Myocyte (in vitro differentiated cells): Measurements from ENCODE around the gene DNAH2. TPM values are rescaled to one million over a fixed set of nuclear protein-coding genes. Genes with fewer than 3 reads are reported as not detected.

ENCODE experiments used
- DNase-seq: peaks from one replicate; pipeline ENCODE4 v3.0.0-alpha.2; 2012; ENCODE audit warnings: low read depth
- total RNA-seq: library from RNA; depleted of rRNA; stranded (reverse); fragments of >200 nt; gene quantifications from 2 replicates; pipeline ENCODE4 v1.2.3, GENCODE V29; 2014

Gene DNAH2
- total RNA-seq, 1 donor from 2014 or later = 0.11 TPM

GRCh38 chr17:7849130-7849750, 131.7 kb downstream of the DNAH2 start:
- DNase-seq = no peak

DNA sequence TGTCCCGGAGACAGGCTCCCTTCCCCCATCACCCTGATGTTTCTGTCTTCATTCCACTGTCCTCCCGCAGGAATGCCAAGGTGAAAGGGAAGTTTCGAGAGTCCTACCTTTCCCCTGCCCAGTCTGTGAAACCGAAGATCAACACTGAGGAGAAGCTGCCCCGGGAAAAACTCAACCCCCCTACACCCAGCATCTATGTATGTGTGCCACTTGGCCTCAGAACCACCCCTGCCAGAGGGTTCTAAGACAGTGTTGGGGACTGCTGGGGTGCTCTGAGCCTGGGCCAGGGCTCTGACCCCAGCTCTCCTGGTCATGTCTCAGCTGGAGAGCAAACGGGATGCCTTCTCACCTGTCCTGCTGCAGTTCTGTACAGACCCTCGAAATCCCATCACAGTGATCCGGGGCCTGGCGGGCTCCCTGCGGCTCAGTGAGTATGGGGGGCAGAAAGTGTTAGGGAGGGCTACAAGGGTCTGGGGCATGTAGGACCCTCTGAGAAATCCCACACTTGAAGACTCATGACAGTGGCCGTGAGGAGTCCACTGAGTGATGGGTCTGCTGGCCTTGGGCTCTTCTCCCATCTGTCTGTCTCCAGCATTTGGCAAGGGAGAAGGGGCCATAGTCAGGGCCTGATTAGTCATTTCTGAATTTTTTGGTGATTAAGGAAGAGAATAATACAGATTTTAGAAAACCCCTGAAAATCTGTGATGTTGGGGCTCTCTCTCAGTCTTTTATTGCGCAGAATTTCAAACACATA, 132.4 kb downstream of the DNAH2 start:
- no peak for DNase-seq

- no peak for DNase-seq
These were observed 133.3 kb downstream of the DNAH2 start for GRCh38 chr17:7850701-7851437.

GRCh38 chr17:7851438-7852261, 134.1 kb downstream of the DNAH2 start:
- DNase-seq = peak; percentile 74

DNA sequence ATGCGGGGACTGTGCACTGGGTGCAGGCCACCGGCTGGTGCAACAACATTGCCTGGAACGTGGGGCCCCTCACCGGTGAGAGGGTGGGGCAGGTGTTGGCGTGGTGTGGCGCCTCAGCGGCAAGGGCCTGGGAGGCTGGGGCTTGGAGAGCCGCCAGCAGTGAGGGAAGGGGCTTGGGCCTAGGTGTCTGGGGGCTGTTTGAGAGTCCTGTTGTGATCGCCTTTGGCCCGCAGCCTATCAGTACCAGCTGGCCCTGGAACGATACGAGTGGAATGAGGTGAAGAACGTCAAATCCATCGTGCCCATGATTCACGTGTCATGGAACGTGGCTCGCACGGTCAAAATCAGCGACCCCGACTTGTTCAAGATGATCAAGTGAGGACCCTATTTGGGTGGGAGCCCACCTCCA, 134.7 kb downstream of the DNAH2 start:
- DNase-seq = no peak

DNA sequence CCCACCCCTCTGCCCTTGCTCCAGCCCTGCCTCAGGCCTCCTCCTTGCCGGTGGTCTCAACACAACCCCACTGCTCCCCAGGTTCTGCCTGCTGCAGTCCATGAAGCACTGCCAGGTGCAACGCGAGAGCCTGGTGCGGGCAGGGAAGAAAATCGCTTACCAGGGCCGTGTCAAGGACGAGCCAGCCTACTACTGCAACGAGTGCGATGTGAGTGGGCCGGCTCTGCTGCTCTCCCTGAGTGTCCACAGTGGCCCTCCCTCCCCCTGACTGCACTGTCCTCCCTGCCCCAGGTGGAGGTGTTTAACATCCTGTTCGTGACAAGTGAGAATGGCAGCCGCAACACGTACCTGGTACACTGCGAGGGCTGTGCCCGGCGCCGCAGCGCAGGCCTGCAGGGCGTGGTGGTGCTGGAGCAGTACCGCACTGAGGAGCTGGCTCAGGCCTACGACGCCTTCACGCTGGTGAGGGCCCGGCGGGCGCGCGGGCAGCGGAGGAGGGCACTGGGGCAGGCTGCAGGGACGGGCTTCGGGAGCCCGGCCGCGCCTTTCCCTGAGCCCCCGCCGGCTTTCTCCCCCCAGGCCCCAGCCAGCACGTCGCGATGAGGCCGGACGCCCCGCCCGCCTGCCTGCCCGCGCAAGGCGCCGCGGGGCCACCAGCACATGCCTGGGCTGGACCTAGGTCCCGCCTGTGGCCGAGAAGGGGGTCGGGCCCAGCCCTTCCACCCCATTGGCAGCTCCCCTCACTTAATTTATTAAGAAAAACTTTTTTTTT, 135.6 kb downstream of the DNAH2 start:
- no peak for DNase-seq

- DNase-seq = no peak
These were observed 136.1 kb downstream of the DNAH2 start for GRCh38 chr17:7853691-7854038.

DNA sequence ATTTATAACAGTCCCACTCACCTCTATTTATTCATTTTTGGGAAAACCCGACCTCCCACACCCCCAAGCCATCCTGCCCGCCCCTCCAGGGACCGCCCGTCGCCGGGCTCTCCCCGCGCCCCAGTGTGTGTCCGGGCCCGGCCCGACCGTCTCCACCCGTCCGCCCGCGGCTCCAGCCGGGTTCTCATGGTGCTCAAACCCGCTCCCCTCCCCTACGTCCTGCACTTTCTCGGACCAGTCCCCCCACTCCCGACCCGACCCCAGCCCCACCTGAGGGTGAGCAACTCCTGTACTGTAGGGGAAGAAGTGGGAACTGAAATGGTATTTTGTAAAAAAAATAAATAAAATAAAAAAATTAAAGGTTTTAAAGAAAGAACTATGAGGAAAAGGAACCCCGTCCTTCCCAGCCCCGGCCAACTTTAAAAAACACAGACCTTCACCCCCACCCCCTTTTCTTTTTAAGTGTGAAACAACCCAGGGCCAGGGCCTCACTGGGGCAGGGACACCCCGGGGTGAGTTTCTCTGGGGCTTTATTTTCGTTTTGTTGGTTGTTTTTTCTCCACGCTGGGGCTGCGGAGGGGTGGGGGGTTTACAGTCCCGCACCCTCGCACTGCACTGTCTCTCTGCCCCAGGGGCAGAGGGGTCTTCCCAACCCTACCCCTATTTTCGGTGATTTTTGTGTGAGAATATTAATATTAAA, 136.7 kb downstream of the DNAH2 start:
- DNase-seq = no peak

GRCh38 chr17:7854851-7855659, 137.5 kb downstream of the DNAH2 start, which contains the start of gene TMEM88:
TMEM88 (plus strand) TSS chr17:7855066; CDS start chr17:7855075, 9 bp downstream.
- DNase-seq = no peak

- DNase-seq = no peak
These were observed 138.1 kb downstream of the DNAH2 start for GRCh38 chr17:7855660-7856010.

GRCh38 chr17:7856011-7856810, 138.7 kb downstream of the DNAH2 start:
- peak; percentile 10 for DNase-seq

- peak; percentile 100 for DNase-seq
These were observed 139.5 kb downstream of the DNAH2 start, which contains the start of gene NAA38 for GRCh38 chr17:7856811-7857712. NAA38 (minus strand) TSS chr17:7857559; CDS start chr17:7857463, 96 bp downstream.

DNA sequence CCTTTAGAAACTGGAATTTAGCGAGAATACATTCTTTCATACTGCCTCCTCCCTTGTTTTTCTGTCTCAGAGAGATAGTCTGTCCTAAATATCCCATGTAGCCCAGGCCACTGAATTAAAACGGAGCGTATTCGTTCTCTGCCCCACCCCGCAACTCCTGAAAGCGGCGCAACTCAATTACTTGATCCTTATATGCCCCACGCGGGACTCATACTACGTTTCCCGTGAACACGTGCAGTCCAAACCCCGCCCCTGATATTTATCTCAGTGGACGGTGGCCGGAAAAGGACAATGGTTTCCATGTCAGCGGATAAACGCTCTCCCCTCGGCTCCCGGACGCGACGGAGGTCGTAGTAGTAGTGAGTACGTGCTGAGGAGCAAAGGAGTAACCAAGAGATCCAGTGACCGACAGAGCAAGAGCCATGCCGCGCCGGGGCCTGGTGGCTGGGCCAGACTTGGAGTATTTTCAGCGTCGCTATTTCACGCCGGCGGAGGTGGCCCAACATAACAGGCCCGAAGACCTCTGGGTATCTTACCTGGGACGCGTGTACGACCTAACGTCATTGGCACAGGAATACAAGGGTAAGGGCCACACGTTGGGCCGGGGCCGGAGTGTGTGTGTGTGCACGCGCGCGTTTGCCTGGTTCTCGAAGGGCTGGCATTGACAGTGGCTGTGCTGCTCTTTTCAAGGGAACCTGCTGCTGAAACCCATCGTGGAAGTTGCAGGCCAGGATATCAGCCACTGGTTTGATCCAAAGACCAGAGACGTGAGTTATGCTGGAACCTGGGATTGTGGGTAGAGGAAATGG, 140.4 kb downstream of the DNAH2 start, which contains the start of gene CYB5D1:
TSS of gene CYB5D1 (plus strand) at position 291 of the 809 bp plus-strand sequence. CDS start at position 423, 132 bp downstream.
- DNase-seq = peak; percentile 97

- peak; percentile 36 for DNase-seq
These were observed 140.9 kb downstream of the DNAH2 start for GRCh38 chr17:7858522-7858810.

DNA sequence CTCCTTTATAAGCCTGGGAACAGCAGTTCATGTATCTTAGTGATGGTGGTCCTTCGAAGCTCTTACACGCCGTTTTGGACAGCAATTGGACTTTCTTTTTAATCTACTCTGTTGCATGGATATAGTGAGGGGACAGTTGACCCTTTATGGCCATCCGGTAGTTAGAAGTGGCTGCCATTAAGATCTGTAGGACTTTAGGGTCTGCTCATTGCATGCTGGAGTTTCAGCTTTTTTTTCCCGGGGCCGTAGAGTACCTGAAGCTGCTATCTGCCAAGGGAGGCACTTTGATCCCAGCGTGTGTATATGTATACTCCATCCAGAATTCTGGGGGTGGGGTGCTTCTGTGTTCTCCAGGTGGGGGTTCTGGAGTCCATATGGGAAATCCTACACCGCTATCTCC, 141.5 kb downstream of the DNAH2 start:
- DNase-seq = no peak
